ENCODE measurements around the gene CMAS.

Gene CMAS

GRCh38 chr12:22059976-22060647, 14.1 kb downstream of the CMAS start:
- in situ Hi-C loops (cut with HindIII; ENCODE audit: low pct_ligation_motif_present, low sequenced_read_pairs): no loop called here
- no peak for DNase-seq
- peaks cover 22% of the 10 kb centered on the region for H3K36me3 ChIP-seq (replicated peaks)

DNA sequence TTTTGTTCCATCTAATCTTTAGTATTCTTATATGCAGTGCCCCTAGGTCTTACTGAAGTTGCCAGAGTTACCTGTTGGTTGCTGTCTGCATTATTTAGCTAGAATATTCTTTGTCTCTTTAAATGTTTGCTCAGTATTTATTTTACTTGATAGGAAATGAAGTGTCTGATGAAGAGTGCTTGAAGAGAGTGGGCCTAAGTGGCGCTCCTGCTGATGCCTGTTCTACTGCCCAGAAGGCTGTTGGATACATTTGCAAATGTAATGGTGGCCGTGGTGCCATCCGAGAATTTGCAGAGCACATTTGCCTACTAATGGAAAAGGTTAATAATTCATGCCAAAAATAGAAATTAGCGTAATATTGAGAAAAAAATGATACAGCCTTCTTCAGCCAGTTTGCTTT, 18.9 kb downstream of the CMAS start:
- TF ChIP-seq, protein P1, sequence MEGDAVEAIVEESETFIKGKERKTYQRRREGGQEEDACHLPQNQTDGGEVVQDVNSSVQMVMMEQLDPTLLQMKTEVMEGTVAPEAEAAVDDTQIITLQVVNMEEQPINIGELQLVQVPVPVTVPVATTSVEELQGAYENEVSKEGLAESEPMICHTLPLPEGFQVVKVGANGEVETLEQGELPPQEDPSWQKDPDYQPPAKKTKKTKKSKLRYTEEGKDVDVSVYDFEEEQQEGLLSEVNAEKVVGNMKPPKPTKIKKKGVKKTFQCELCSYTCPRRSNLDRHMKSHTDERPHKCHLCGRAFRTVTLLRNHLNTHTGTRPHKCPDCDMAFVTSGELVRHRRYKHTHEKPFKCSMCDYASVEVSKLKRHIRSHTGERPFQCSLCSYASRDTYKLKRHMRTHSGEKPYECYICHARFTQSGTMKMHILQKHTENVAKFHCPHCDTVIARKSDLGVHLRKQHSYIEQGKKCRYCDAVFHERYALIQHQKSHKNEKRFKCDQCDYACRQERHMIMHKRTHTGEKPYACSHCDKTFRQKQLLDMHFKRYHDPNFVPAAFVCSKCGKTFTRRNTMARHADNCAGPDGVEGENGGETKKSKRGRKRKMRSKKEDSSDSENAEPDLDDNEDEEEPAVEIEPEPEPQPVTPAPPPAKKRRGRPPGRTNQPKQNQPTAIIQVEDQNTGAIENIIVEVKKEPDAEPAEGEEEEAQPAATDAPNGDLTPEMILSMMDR (IDR thresholded peaks at IDR 0.05; ENCODE audit: low read depth, low read length, missing control alignments): no peak
- peaks cover 19% of the 10 kb centered on the region for H3K36me3 ChIP-seq (replicated peaks)
- DNase-seq: no peak

More at GRCh38 chr12:22059976-22060647, 14.1 kb downstream of the CMAS start:
- Histone ChIP-seq H3K27ac (no peak overlapping the region), H3K4me3 (ENCODE audit: low read depth, low read length) (no peak overlapping the region), H3K27me3 (replicated peaks) (no peaks in the 10 kb centered on the region)
- TF ChIP-seq, protein P1 (IDR thresholded peaks at IDR 0.05; ENCODE audit: low read depth, low read length, missing control alignments): no peak

GRCh38 chr12:22066310-22066709, 20.3 kb downstream of the CMAS start:
- Histone ChIP-seq H3K4me3 (ENCODE audit: low read depth, low read length) (no peak overlapping the region), H3K27me3 (replicated peaks) (no peaks in the 10 kb centered on the region), H3K27ac (no peak overlapping the region), H3K36me3 (replicated peaks) (peaks cover 13% of the 10 kb centered on the region)
- no peak for DNase-seq
- TF ChIP-seq, protein P1 (IDR thresholded peaks at IDR 0.05; ENCODE audit: low read depth, low read length, missing control alignments): no peak
- in situ Hi-C loops (cut with HindIII; ENCODE audit: low pct_ligation_motif_present, low sequenced_read_pairs): no loop called here

More for the DNA sequence above, 18.9 kb downstream of the CMAS start:
- no peak overlapping the region for H3K4me3 ChIP-seq (ENCODE audit: low read depth, low read length)
- in situ Hi-C loops (cut with HindIII; ENCODE audit: low pct_ligation_motif_present, low sequenced_read_pairs): no loop called here
- no peak overlapping the region for H3K27ac ChIP-seq
- no peaks in the 10 kb centered on the region for H3K27me3 ChIP-seq (replicated peaks)

DNA sequence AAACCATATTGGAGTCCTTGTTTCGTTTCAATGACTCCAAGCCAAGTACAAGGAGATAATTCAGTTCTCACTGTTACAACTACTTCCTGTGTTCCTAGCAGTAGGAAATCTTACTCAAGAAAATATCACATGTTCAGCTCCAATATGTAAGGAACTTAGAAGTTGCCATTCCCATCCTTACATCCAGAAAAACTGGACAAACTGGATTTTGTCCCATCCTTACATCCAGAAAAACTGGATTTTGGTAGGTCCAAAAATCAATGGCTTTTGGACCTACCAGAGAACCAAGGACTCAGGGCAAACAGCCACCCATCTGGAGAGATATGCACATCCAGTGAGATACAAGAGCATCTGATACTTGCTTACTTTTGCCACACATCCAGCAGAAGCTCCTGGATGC, 23.8 kb downstream of the CMAS start:
- in situ Hi-C loops (cut with HindIII; ENCODE audit: low pct_ligation_motif_present, low sequenced_read_pairs): no loop called here
- DNase-seq: no peak
- Histone ChIP-seq H3K36me3 (replicated peaks) (peaks cover 5% of the 10 kb centered on the region), H3K27me3 (replicated peaks) (no peaks in the 10 kb centered on the region), H3K4me3 (ENCODE audit: low read depth, low read length) (no peak overlapping the region), H3K27ac (no peak overlapping the region)
- TF ChIP-seq, protein P1 (IDR thresholded peaks at IDR 0.05; ENCODE audit: low read depth, low read length, missing control alignments): no peak

DNA sequence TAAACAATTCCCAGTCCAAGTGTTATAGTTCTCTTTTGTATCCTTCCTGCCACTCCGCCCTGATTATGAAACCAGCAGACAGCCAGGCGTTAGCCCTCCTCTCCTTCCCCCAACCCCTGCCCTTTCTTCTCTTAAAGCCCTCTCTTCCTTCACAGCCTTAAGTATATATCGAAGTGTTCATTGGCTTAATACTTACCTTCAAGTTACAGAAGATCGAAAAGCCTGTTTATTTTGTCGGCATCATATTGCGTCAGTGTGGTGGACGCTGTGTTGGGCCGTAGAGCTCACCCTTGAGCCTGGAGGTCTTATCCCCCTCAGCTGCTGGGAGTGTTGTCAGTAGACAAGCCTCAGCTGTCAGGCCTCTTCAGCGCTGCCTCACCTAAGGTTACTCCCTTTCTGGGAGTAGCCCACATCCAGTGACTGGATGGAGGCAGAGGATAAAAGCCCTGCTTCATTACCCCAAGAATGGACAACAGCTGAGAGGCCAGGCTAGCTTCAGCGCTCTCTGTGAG, 36.2 kb downstream of the CMAS start:
- H3K27ac ChIP-seq: no peak overlapping the region
- no peaks in the 10 kb centered on the region for H3K27me3 ChIP-seq (replicated peaks)
- DNase-seq: no peak
- in situ Hi-C loops (cut with HindIII; ENCODE audit: low pct_ligation_motif_present, low sequenced_read_pairs): no loop called here
- H3K36me3 ChIP-seq (replicated peaks): no peaks in the 10 kb centered on the region
- H3K4me3 ChIP-seq (ENCODE audit: low read depth, low read length): no peak overlapping the region
- TF ChIP-seq, protein P1 (IDR thresholded peaks at IDR 0.05; ENCODE audit: low read depth, low read length, missing control alignments): no peak

- Histone ChIP-seq H3K36me3 (replicated peaks) (no peaks in the 10 kb centered on the region), H3K4me3 (ENCODE audit: low read depth, low read length) (no peak overlapping the region), H3K27ac (no peak overlapping the region), H3K27me3 (replicated peaks) (no peaks in the 10 kb centered on the region)
- in situ Hi-C loops (cut with HindIII; ENCODE audit: low pct_ligation_motif_present, low sequenced_read_pairs): no loop called here
- TF ChIP-seq, protein P1 (IDR thresholded peaks at IDR 0.05; ENCODE audit: low read depth, low read length, missing control alignments): peak; percentile 44
- peak; percentile 14 for DNase-seq
Measured at GRCh38 chr12:22083167-22083566, 37.1 kb downstream of the CMAS start.

Data from brain microvascular endothelial cell (primary cell).